ENCODE data around the gene HS3ST4.

The HS3ST4 gene

DNA sequence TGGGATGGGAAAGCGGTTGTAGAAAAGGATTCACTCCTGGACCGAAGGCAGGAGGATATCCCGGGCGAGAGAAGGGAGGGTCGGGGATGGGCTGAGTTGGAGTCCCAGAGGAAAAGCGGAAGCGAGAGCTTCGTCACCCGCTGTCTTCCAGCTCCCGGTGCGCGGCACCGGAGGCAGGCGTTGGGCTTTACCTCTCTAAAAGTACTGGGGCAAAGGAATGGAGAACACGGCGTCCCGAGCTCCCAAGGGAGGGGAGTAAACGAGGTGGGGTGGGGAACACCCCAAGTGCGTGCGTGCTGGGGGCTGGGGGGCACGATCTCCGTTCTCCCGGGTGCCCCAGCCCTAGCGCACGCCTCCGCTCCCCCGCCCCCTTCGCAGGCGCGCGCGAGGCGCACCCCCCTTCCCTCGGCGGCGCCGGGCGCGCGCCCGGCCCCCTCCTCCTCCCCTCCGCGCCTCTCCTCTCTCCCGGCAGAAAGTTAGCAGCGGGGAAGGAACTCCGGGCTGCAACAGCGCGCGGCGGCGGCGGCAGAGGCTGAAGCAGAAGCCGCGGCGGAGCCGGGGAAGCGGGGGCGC lies at the start of gene HS3ST4:
Gene HS3ST4, plus strand, starts transcription at position 441 of the 573 bp plus-strand sequence.
- no peak for DNase-seq

DNA sequence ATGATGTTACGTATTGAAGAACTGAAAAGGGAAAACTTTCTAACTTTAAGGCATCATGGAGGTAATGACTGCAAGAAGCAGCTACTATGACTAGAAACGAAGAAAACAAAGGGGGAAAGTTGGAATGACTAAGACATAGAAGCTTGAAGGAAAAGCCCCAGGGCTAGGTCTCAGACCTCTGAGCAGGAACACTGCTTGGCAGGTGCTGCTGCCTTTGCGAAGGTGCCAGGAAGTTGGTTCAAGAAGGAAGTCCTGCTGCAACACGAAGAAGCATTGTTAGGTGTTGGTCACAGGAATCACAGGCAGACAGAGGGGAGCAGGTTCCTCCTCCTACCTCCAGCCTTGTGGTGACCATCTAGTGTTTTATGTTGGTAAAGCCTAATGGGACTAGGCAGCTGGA lies 48.1 kb upstream of the HS3ST4 start:
- DNase-seq = no peak

DNA sequence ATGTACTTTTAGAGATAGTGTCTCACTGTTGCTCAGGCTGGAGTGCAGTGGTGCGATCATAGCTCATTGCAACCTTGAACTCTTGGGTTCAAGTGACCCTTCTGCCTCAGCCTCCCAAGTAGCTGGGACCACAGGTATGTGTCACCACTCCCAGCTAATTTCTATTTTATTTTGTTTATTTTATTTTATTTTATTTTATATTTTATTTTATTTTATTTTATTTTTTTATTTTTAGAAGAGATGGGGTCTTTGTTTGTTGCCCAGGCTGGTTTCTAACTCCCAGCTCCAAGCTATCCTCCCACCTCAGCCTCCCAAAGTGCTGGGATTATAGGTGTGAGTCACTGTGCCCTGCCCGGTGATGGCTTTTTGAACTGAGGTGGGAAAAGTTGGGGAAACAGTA lies 35.1 kb upstream of the HS3ST4 start:
- no peak for DNase-seq

DNA sequence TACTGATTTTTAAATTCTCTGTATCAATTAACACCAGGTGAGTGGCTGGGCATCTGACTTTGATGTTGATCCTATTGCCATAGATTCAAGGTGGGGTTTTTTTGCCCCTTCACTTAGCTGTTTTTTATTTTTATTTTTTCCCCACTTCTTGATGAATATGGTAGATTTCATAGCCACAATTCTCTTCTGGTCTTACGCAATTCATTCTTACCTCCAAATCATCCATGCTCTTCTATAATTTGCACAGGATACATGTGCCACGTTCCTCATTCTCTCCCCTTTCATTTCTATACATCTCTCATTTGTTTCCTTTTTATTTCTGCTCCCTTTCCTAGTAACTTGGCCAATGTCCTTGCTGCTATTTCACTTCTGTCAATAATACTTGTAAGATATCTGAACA lies 14.9 kb upstream of the HS3ST4 start:
- DNase-seq = no peak

DNA sequence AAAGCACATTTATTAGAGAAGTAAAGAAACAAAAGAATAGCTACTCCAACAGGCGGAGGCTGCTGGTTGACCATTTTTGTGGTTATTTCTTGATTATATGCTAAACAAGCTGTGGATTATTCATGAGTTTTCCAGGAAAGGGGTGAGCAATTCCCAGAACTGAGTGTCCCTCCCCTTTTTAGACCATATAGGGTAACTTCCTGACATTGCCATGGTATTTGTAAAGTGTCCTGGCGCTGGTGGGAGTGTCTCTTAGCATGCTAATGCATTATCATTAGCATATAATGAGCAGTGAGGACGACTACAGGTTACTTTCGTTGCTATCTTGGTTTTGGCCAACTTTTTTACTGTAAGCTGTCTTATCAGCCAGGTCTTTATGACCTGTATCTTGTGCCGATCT lies 12.2 kb upstream of the HS3ST4 start:
- no peak for DNase-seq

DNA sequence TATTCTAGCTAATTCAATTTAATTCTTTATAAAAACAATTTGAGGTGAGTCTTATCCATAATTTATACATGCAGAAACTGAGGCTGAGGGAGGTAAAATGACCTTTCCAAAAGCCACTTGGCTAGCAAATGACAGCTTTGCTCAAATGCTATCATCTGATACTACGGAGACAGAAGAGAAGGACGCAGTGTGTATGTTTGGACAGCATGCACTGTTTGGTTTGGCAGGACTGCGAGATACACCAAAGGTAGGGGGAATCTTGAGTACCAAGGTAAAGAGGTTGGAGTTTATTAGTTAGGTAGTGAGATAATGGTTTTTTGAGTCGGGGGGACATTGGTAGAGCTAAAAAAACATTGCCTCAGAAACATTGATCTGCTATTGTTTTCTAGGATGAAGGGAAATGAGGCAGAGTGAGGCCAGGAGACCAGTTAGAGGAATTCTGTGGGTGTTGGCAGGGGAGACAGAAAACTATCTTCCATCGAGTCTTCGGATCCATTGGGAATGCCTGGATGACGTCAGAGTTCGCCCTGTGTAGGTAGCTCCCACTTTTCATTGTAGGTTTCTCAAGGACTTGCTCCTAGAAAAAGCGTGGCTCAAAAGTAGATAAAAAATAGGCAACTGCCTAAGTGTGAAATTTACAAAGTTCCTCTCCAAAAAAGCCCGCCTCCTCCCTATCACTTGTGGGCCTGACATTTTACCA lies 2.5 kb upstream of the HS3ST4 start:
- no peak for DNase-seq

DNA sequence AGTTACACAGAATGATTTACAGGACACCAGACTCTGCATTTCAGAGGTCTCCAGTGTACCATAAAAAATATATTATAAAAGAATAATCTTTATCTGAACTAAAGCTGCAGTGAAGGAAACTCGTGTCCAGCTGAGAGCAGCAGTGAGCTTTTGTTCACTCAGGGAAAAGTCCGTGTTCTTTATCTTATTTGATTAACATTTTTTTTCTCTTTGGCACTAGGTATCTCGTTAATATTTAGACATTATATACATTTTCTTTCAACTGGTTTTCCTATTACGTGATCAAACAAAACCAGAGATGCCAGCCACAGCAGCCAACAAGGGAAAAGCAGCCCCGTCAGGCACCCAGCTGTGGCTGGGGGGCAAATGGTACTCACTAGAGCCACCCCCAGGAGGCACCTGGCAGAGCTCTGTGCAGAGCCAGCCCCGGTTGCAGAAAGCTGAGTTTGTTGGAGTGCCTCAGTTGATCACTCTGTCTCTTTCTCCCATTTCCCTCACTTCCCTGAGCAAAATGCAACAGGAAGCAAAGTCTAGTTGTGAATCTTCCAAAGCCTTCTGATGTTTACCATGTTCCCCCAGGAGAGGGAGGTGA lies 1.1 kb upstream of the HS3ST4 start:
- no peak for DNase-seq

DNA sequence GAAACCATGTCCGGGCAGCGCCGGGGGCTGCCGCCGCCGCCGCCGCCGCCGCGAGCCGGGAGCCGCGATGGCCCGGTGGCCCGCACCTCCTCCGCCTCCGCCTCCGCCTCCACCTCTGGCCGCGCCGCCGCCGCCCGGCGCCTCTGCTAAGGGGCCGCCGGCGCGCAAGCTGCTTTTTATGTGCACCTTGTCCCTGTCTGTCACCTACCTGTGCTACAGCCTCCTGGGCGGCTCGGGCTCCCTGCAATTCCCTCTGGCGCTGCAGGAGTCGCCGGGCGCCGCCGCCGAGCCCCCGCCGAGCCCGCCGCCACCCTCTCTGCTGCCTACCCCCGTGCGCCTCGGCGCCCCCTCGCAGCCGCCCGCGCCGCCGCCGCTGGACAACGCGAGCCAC lies 587 bp downstream of the HS3ST4 start:
- DNase-seq = no peak

DNA sequence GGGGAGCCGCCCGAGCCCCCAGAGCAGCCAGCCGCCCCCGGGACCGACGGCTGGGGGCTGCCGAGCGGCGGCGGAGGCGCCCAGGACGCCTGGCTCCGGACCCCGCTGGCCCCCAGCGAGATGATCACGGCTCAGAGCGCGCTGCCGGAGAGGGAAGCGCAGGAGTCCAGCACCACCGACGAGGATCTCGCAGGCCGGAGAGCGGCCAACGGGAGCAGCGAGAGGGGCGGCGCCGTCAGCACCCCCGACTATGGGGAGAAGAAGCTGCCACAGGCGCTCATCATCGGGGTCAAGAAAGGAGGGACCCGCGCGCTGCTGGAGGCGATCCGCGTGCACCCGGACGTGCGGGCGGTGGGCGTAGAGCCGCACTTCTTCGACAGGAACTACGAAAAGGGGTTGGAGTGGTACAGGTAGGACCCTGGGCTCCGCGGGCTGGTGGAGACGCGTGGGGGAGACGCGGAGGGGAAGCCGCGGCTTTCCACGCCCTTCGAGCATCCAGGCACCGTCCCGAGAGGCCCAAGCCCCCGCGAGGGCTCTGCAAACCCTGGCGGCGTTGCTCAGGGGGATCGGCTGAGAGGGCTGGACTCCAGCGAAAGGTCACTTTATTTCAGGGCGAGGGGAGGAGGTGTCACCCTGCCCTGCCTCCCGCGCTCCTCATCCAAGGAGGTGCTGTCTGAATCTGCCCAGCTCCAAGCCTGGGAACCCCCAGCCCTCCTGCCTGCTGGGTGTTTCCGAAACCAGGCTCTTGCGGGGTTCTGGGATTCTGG lies 1.2 kb downstream of the HS3ST4 start:
- no peak for DNase-seq

DNA sequence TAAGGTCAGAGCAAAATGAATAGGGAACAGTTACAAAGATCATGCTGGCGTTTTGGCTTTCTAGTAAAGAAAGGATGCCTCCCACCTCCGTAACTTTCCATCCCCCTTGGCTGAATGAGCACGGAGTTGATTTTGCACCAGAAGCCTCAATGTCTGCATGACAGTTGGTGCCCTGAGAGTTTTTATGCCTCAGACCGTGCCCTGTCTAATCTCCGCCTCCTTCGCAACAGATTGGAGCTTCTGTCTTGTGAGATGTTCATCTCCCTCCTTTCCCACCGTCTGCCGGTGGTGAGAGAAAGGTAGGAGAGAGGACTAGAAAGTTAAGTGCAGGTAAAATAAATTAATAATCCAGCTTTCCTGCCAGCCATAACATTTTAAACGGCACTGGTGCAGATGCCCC lies 1.9 kb downstream of the HS3ST4 start:
- no peak for DNase-seq

DNA sequence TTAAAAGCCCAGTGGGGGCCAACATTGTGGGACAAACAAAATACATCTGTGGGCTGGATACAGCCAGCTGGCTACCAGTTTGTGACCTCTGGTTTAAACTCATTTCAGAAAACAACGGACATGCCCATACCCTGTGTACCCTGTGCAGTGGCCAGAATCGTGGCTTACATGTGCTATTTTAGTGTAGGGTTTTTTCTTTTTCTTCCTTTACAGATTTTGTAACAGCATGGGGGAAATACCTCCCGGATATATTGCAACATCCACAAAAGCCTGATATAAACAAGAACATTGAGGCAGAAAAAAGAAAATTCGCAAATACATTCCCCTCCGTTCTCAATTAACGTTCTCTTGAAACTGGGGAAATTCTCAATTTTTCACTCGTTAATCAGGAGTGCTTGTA lies 7.3 kb downstream of the HS3ST4 start:
- no peak for DNase-seq

DNA sequence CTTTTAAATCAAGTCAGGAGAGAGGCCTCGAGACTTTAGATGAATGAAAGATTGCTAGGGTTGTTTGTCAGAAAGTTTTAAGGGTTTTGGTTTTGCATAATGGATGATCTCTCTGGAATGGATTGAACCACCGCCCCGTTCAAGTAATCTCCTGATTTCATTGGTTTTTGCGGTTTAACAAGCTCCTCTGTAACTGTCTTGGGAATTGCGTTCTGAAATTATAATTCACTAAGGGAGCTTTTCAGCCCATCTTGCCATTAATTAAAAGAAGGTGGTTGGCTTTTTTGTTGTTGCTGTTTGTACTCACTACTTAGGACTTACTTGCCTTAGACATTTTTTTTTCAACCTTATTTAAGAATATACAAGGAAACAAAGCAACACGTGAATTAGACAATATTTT lies 8.8 kb downstream of the HS3ST4 start:
- no peak for DNase-seq

DNA sequence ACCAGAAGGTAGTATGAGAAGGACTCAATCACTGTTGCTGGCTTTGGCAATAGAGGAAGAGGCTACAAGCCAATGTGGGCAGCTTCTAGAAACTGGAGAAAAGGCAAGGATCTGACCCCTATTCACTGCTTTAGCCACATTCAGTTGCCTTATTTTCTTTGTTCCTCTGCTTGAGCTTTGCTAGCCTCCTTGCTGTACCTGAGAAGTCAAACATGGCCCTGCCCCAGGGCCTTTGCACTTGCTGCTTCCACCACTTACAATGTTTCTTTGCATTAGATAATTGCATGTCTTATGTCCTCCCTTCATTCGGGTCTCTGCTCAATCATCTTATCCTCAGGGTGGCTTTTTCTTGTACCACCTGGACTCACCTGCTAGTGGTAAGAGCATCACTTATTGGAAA lies 15.8 kb downstream of the HS3ST4 start:
- no peak for DNase-seq

DNA sequence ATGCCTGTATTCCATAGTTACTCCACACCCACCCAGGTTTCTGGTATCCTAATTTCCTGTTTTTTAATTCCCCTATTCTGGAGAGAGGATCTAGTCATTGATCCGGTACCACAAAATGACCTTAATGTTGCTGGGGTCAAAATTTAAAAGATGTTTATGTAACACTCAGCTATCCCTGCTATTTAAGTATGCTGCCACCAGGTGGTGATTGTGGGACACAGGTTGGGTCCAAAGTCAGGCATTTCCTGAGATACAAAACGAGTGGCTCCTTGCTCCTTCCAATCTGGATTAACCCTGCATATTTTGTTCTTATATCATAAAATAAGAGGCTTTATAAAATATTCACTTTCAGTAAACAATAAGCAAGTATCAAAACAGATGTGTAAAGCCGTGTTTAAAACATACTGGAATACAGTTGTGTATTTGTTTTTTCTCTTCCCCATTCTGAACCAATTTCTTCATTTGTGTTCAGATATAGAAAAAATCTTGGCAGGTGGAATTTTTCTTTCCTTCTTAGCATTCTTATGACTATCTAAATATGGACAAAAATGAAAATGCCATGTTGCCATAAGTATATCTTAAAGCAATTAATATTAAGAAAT lies 16.3 kb downstream of the HS3ST4 start:
- DNase-seq = no peak

DNA sequence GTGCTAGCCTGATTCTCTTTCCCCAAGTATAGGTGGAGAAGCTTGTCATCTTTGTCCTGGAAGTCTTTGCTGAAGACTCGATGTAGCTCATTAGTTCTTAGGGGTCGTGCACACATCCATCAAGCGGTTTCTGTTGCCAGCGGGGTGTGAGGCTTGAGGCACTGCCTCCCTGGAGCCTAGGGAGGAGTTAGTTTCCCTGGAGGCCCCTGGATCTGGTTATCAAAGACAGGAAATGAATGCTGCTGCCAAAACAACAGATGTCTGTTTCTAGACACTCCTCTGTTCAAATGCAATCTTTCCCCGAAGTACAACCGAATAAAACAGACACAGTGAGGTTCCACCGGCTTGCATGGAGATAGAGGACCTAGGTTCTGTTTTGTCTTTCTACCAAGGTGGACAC lies 17.5 kb downstream of the HS3ST4 start:
- no peak for DNase-seq

DNA sequence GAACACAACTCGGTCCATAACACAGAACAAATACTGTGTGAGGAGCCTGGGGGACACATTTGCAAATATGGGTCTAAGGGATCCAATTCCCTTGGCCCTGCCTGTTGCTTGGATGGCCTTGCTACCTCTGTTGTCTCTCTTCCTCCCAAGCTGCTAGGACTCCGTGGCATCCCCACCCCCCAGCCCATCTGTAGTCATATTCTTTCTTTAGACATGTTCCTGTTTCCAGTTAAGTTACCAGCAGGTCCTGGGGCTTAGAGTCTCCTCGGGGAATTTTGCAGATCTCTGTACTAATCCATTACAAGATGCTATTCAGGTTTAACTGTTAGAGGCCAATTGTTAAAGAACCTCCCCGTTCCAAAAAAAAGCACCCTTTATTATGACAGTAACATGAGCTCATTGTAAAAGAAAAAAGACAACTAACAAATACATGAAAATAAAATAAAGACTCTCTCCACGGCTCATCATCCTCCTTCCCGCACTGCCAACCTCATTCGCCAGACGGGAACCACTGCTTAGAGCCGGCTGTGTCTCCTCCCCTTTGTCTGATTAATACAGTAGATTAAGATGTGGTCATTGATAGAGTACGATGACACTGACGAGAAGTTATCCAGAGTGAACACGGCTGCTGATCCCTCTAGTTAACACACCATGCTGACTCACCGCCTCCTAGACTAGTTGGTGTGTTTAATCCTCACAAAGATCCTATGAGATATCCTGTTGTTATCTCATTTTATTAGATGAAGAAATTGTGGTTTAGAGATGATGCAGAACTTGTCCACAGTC lies 22.2 kb downstream of the HS3ST4 start:
- DNase-seq = no peak

DNA sequence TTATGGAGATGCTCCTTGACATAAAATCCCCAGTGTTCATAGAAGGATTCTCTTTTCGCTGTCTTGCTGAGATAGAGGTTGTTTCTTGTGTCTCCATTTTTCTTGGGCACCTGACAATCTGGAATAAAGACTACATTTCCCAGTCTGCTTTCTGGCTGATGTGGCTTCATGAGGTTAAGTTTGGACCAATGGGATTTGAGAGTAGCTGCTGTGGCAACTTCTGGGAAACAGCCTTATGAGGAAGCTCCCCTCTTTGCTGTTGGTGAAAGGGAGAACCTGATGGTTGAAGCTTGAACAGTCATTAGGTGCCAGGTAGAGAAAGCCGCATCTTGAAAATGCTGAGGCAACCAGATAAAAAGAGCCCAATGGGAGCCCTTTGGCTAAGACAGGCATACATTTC lies 24.4 kb downstream of the HS3ST4 start:
- no peak for DNase-seq

DNA sequence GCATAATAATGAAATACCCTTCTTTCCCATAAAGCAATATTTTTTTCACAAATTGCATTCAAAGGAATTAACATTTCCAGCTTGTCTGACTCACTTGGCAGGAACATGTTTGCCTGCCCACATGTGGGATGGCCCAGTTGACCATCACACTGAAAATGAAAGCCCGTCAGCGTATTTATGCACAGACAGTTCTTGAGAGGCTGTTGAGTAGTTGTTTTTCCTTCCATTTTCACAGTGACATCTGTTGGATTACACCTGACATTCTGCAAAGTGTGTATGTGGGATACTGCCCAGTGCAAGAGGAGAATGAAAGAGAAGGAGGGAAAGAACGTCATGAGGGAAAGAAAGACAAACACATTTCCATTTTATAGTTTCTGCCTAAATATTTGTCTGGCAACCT lies 29.7 kb downstream of the HS3ST4 start:
- no peak for DNase-seq

DNA sequence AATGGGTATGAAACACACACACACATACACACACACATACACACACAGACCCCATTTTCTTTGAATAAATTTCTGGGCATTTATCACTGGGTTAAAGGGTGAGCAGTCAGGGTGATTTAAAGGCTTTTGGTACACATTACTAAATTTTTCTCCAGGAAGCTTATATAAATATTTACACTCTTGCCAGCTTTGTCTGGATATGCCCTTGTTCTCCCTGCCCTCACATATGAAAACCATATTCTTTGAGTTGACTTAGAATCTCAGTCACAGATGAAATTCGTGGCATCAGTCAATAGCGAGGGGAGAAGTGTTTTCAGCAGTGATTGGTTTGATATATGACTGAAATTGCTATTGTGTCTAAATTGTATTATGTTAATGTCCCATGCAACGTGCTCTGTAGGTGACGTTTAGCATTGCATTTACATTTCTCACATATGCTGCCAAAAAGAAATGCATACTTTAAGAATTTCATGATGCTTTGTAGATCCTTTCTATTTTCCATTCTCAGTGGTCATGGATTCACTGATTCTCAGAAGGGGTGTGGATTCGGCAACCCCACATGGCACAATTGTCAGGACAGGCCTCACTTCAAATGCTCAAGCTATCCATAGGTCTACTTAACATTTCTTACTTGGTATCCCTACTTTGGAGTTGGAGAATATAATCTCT lies 34.8 kb downstream of the HS3ST4 start:
- DNase-seq = no peak

DNA sequence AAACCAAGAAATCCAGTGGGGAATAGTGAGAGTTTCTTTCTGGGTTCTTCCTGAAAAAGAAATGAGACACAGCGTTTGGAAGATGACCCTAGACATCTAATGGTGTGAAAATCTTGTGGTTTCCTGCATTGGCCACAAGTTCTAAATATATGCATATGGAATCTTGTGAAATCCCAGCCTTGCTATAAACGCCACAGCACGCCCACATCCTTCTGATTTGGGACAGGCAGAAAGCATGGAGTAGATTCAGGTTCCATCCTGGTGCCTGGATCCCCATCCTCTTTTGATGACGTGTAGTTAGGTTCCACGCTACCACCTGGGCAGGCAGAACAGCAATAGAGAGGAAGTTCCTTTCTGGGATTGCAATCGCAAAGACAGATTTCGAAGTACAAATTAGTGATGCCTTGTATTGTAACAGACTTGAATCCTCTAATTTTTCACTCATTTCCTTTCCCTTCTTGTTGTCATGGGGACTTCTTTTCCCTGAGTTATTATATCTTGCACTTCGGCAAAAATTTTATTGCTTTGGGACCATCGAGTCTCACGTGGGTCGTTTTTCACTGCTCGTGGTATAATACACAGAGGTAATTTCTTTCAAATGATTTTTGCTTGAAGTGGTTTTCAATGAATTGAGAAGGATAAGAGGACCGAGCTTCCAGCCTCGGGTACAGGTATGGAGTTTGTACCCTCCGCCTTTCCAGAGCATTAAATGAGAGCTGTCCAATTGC lies 37.6 kb downstream of the HS3ST4 start:
- DNase-seq = no peak

DNA sequence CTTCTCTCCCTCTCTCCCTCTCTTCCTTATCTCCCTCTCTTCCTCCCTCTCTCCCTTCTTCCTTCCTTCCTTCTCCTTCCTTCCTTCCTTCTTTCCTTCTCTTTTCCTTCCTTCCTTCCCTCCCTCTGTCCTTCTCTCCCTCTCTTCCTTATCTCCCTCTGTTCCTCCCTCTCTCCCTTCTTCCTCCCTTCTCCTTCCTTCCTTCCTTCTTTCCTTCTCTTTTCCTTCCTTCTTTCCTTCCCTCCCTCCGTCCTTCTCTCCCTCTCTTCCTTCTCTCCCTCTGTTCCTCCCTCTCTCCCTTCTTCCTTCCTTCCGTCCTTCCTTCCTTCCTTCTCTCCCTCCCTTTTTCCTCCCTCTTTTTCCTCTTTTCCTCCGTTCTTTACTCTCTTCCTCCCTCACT lies 38.6 kb downstream of the HS3ST4 start:
- DNase-seq = no peak

Measured in activated CD4-positive, CD25-positive, alpha-beta regulatory T cell treated with anti-CD3 and anti-CD28 coated beads, Interleukin-2, amount 50 U/mL, for 72 hours (primary cell).